HCT116 (cell line): ENCODE results near the gene SEMA6D. TPM values are rescaled to one million over a fixed set of nuclear protein-coding genes. Genes with fewer than 3 reads are reported as not detected.

ENCODE experiments used
- ATAC-seq: fragments of 200-7000 bp; cut with Tn5 transposase; 2 replicates; pipeline ENCODE4 v1.9.1; 2020; ENCODE audit warnings: mild to moderate bottlenecking, moderate library complexity
- BruUV-seq: library from RNA; stranded (reverse); fragments of 400-500 nt; replicated peaks from 2 replicates; lab custom pipeline; 2021; lab: Mats Ljungman, UMichigan
- CTCF ChIA-PET: fragments of 300-600 bp; sonication (Branson Sonifier 250); formaldehyde crosslinking; loops from one replicate; lab custom pipeline; 2021; ENCODE audit warnings: antibody characterized with exemption; lab: Charles Lee
- POLR2A ChIA-PET: fragments of 300-600, 350-600 bp; sonication (Branson Sonifier 250); formaldehyde crosslinking; loops from one replicate; lab custom pipeline; 2021; ENCODE audit warnings: antibody characterized with exemption; lab: Charles Lee
- RAD21 ChIA-PET, 2 experiments: fragments of 300-600 bp; sonication (Branson Sonifier 250); formaldehyde crosslinking; loops; one replicate each; lab custom pipeline; 2023; ENCODE audit warnings: low total read pairs in 2 of 2; ENCODE audit not compliant: uncharacterized antibody in 2 of 2, unreplicated experiment in 2 of 2, low non-redundant PET in 1 of 2; lab: Charles Lee
- DNase-seq: peaks from one replicate; pipeline ENCODE4 v3.0.0-alpha.2; 2010; ENCODE audit warnings: low read depth, low spot score
- H2AFZ ChIP-seq: fragments of 200-600 bp; shearing (Covaris generic), sonication (generic); 2 replicates; pipeline ENCODE4 v1.6.1; 2017; ENCODE audit warnings: low read depth, mixed run types, mixed read lengths, antibody characterized with exemption, low read length; ENCODE audit not compliant: poor library complexity, severe bottlenecking
- H3K27ac ChIP-seq: 2 replicates; pipeline ENCODE4 v1.5.1; 2012; ENCODE audit warnings: low read depth, low read length
- H3K27me3 ChIP-seq: fragments of 200-600 bp; sonication (generic); 2 replicates; pipeline ENCODE4 v1.6.1; 2016; ENCODE audit warnings: mixed run types, low read length, mixed read lengths; ENCODE audit not compliant: insufficient read depth
- H3K36me3 ChIP-seq, 2 experiments: fragments of 200-500 bp in 1 of 2; fragments of 200-600 bp in 1 of 2; sonication (Bioruptor generic) in 1 of 2; sonication (generic) in 1 of 2; 2 replicates each; pipeline versions ENCODE4 v1.5.1 to v1.6.1; 2014 to 2016; ENCODE audit warnings: low read length in 2 of 2, inconsistent platforms in 1 of 2, mixed read lengths in 1 of 2, mixed run types in 1 of 2; ENCODE audit not compliant: insufficient read depth in 2 of 2, control insufficient read depth in 1 of 2
- H3K4me1 ChIP-seq, 2 experiments: fragments of 200-600 bp in 1 of 2; sonication (generic) in 1 of 2; 2 replicates each; pipeline versions ENCODE4 v1.5.1 to v1.6.1; 2012 to 2017; ENCODE audit warnings: low read length in 2 of 2, inconsistent platforms in 1 of 2, mild to moderate bottlenecking in 1 of 2, mixed read lengths in 1 of 2, mixed run types in 1 of 2, moderate library complexity in 1 of 2; ENCODE audit not compliant: insufficient read depth in 2 of 2, control insufficient read depth in 1 of 2
- H3K4me2 ChIP-seq: fragments of 200-600 bp; sonication (generic); 2 replicates; pipeline ENCODE4 v1.6.1; 2017; ENCODE audit warnings: mixed run types, low read length, mixed read lengths
- H3K4me3 ChIP-seq, 2 experiments: fragments of 200-600 bp in 1 of 2; sonication (generic) in 1 of 2; replicated peaks in 1 of 2; 2 replicates each; pipeline ENCODE4 v1.5.1; 2011 to 2016; ENCODE audit warnings: low read length in 2 of 2, control low read depth in 1 of 2, low read depth in 1 of 2, mild to moderate bottlenecking in 1 of 2, mixed read lengths in 1 of 2, mixed run types in 1 of 2
- H3K79me2 ChIP-seq: fragments of 200-600 bp; sonication (generic); 2 replicates; pipeline ENCODE4 v1.6.1; 2017; ENCODE audit warnings: mild to moderate bottlenecking, mixed run types, low read length, moderate library complexity, mixed read lengths; ENCODE audit not compliant: insufficient read depth
- H3K9ac ChIP-seq: fragments of 200-600 bp; sonication (generic); 2 replicates; pipeline ENCODE4 v1.6.1; 2016; ENCODE audit warnings: low read length, mixed read lengths
- H3K9me2 ChIP-seq: fragments of 200-600 bp; sonication (generic), shearing (Covaris generic); 2 replicates; pipeline ENCODE4 v1.6.1; 2017; ENCODE audit warnings: mixed run types, mild to moderate bottlenecking, moderate library complexity; ENCODE audit not compliant: insufficient read depth
- H3K9me3 ChIP-seq, 2 experiments: fragments of 200-500 bp in 1 of 2; fragments of 200-600 bp in 1 of 2; sonication (Bioruptor generic) in 1 of 2; sonication (generic) in 1 of 2; 2 replicates each; pipeline ENCODE4 v1.6.1; 2014 to 2017; ENCODE audit warnings: low read length in 2 of 2, mixed read lengths in 2 of 2, inconsistent platforms in 1 of 2, low read depth in 1 of 2, mild to moderate bottlenecking in 1 of 2, mixed run types in 1 of 2, moderate library complexity in 1 of 2; ENCODE audit not compliant: control insufficient read depth in 1 of 2, insufficient read depth in 1 of 2
- H4K20me1 ChIP-seq: fragments of 200-600 bp; sonication (generic), shearing (Covaris generic); 2 replicates; pipeline ENCODE4 v1.6.1; 2017; ENCODE audit warnings: mixed run types, mild to moderate bottlenecking, moderate library complexity; ENCODE audit not compliant: insufficient read depth
- CEBPB ChIP-seq: IDR thresholded peaks from 2 replicates; pipeline ENCODE4 v1.6.1; 2012; ENCODE audit warnings: low read depth
- CTCF ChIP-seq, 3 experiments: fragments of 200-600 bp in 1 of 3; sonication (generic) in 1 of 3; IDR thresholded peaks in 2 of 3; conservative IDR thresholded peaks in 1 of 3; 2 replicates each; pipeline ENCODE4 v1.5.1; 2012 to 2017; ENCODE audit warnings: low read depth in 2 of 3, low read length in 2 of 3, antibody characterized with exemption in 1 of 3, borderline replicate concordance in 1 of 3, control low read depth in 1 of 3, mild to moderate bottlenecking in 1 of 3, mixed read lengths in 1 of 3, mixed run types in 1 of 3, moderate library complexity in 1 of 3; ENCODE audit not compliant: insufficient read depth in 1 of 3
- EGR1 ChIP-seq: IDR thresholded peaks from 2 replicates; pipeline ENCODE4 v1.6.1; 2012; ENCODE audit warnings: low read depth
- EZH2 ChIP-seq: fragments of 200-600 bp; sonication (generic); IDR thresholded peaks from 2 replicates; pipeline ENCODE4 v1.6.1; 2017; ENCODE audit warnings: antibody characterized with exemption, mixed run types
- FOSL1 ChIP-seq: IDR thresholded peaks from 2 replicates; pipeline ENCODE4 v1.6.1; 2012; ENCODE audit warnings: low read depth
- JUND ChIP-seq: IDR thresholded peaks from 2 replicates; pipeline ENCODE4 v1.6.1; 2012
- RAD21 ChIP-seq: IDR thresholded peaks from 2 replicates; pipeline ENCODE4 v1.6.1; 2012; ENCODE audit warnings: low read depth, mild to moderate bottlenecking
- SIN3A ChIP-seq: IDR thresholded peaks from 2 replicates; pipeline ENCODE4 v1.6.1; 2012; ENCODE audit warnings: low read depth
- SP1 ChIP-seq: IDR thresholded peaks from 2 replicates; pipeline ENCODE4 v1.6.1; 2012; ENCODE audit warnings: low read depth
- SRF ChIP-seq: IDR thresholded peaks from 2 replicates; pipeline ENCODE4 v1.6.1; 2012; ENCODE audit warnings: low read depth
- TCF7L2 ChIP-seq: IDR thresholded peaks from 2 replicates; pipeline ENCODE4 v1.7.0; 2011; ENCODE audit warnings: borderline replicate concordance, inconsistent platforms; ENCODE audit not compliant: insufficient read depth, insufficient read length; ENCODE audit errors: extremely low read depth
- YY1 ChIP-seq: IDR thresholded peaks from 2 replicates; pipeline ENCODE4 v1.6.1; 2011; ENCODE audit warnings: low read length, low read depth, moderate library complexity, mild to moderate bottlenecking; ENCODE audit not compliant: insufficient replicate concordance; ENCODE audit errors: extremely low read depth
- ZBTB33 ChIP-seq: IDR thresholded peaks from 2 replicates; pipeline ENCODE4 v1.6.1; 2011; ENCODE audit warnings: mild to moderate bottlenecking, low read length, moderate library complexity; ENCODE audit not compliant: insufficient replicate concordance; ENCODE audit errors: extremely low read depth
- ZFX ChIP-seq: fragments of 450-650 bp; IDR thresholded peaks from 2 replicates; pipeline ENCODE4 v1.6.1; 2017
- ZNF274 ChIP-seq: fragments of 200-500 bp; sonication (Bioruptor generic); IDR thresholded peaks from 2 replicates; pipeline ENCODE4 v1.6.1; 2014; ENCODE audit warnings: mild to moderate bottlenecking, low read depth, low read length, inconsistent platforms
- intact Hi-C: fragments of 100-400 bp; cut with micrococcal nuclease; formaldehyde crosslinking; loops from 2 replicates; pipeline ENCODE4 v1.10.0; 2022
- total RNA-seq: library from RNA; stranded (reverse); gene quantifications from one replicate; pipeline ENCODE4 v1.2.1, GENCODE V29; 2021; ENCODE audit not compliant: unreplicated experiment
- TF ChIP-seq, protein P1 (sequence below): IDR thresholded peaks from 2 replicates; pipeline ENCODE4 v1.6.1; 2012; ENCODE audit warnings: low read depth

The SEMA6D gene
- total RNA-seq, 1 experiment from 2014 or later, result 0.02 TPM

DNA sequence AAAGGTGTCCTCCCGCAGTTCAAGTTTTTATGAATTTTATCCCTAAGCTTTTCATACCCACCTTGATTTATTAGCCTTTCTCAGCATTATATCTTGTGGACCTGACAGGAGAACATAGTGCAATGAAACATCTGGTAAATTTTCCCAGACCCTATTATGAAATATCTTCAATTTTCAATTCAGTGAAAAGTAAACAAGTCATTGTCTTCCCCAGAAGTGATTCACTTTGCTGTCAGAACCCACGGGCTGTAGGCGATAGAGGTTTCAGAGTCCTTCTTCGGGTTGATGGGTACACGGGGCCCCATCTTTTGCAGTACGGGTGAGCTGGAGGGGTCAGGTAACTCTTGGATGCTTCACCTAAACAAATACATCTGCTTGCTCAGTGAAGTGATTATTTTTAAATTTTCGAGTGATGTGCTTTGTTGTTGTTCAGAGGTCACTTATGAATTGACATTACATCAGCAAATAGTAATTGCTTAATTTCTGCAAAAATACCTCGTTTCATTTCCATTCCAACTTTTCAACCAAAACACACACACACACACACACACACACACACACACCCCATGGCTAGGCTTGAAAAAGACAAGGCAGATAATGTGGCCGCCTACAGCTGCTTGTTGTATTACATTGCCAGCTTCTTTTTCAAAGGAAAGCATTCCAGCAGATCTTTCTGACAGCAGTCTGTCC is 102.9 kb downstream of the SEMA6D start:
- H3K9ac ChIP-seq, result no peak overlapping the region
- no peaks in the 10 kb centered on the region for H4K20me1 ChIP-seq
- CTCF ChIA-PET, result no interaction called here
- no TSS peak for BruUV-seq
- no peaks in the 10 kb centered on the region for H3K4me1 ChIP-seq
- RAD21 ChIA-PET, result no interaction called here
- no peaks in the 10 kb centered on the region for H3K27me3 ChIP-seq
- intact Hi-C loops, result no loop called here
- ATAC-seq, result no peak
- POLR2A ChIA-PET, result no interaction called here
- no peak for DNase-seq
- H3K9me2 ChIP-seq, result no peaks in the 10 kb centered on the region
- H3K27ac ChIP-seq, result no peak overlapping the region
- H3K4me3 ChIP-seq, result no peak overlapping the region
- TF ChIP-seq CTCF (IDR thresholded peaks at IDR 0.05 in 2 of 3, conservative IDR thresholded peaks at IDR 0.05 in 1 of 3; ENCODE audit: borderline replicate concordance in 1 of 3, insufficient read depth in 1 of 3, low read depth in 2 of 3, low read length in 2 of 3), result no peak
- TF ChIP-seq FOSL1, result no peak
- no peak for TF ChIP-seq ZNF274
- no peak for TF ChIP-seq TCF7L2
- TF ChIP-seq ZBTB33, result no peak
- no peak for TF ChIP-seq RAD21
- TF ChIP-seq YY1, result no peak
- TF ChIP-seq, protein P1, sequence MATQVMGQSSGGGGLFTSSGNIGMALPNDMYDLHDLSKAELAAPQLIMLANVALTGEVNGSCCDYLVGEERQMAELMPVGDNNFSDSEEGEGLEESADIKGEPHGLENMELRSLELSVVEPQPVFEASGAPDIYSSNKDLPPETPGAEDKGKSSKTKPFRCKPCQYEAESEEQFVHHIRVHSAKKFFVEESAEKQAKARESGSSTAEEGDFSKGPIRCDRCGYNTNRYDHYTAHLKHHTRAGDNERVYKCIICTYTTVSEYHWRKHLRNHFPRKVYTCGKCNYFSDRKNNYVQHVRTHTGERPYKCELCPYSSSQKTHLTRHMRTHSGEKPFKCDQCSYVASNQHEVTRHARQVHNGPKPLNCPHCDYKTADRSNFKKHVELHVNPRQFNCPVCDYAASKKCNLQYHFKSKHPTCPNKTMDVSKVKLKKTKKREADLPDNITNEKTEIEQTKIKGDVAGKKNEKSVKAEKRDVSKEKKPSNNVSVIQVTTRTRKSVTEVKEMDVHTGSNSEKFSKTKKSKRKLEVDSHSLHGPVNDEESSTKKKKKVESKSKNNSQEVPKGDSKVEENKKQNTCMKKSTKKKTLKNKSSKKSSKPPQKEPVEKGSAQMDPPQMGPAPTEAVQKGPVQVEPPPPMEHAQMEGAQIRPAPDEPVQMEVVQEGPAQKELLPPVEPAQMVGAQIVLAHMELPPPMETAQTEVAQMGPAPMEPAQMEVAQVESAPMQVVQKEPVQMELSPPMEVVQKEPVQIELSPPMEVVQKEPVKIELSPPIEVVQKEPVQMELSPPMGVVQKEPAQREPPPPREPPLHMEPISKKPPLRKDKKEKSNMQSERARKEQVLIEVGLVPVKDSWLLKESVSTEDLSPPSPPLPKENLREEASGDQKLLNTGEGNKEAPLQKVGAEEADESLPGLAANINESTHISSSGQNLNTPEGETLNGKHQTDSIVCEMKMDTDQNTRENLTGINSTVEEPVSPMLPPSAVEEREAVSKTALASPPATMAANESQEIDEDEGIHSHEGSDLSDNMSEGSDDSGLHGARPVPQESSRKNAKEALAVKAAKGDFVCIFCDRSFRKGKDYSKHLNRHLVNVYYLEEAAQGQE, result no peak
- TF ChIP-seq EGR1, result no peak
- no peak for TF ChIP-seq ZFX
- no peak for TF ChIP-seq JUND
- TF ChIP-seq SIN3A, result no peak
- no peak for TF ChIP-seq SRF
- TF ChIP-seq CEBPB, result no peak
- TF ChIP-seq SP1, result no peak
- TF ChIP-seq EZH2, result no peak
- TF ChIP-seq, all 23 proteins: peak for 0
- Histone ChIP-seq H3K36me3 (no peaks in the 10 kb centered on the region), H3K79me2 (no peaks in the 10 kb centered on the region), H2AFZ (no peak overlapping the region), H3K9me3 (peaks cover 9 to 24% of the 10 kb centered on the region in 2 experiments; a peak in 2 of 4 replicates), H3K4me2 (no peak overlapping the region)
